ENCODE data around the gene PET100.
A peak's percentile ranks its signal among the peaks of the same experiment; 100 is the strongest.

PET100 gene

DNA sequence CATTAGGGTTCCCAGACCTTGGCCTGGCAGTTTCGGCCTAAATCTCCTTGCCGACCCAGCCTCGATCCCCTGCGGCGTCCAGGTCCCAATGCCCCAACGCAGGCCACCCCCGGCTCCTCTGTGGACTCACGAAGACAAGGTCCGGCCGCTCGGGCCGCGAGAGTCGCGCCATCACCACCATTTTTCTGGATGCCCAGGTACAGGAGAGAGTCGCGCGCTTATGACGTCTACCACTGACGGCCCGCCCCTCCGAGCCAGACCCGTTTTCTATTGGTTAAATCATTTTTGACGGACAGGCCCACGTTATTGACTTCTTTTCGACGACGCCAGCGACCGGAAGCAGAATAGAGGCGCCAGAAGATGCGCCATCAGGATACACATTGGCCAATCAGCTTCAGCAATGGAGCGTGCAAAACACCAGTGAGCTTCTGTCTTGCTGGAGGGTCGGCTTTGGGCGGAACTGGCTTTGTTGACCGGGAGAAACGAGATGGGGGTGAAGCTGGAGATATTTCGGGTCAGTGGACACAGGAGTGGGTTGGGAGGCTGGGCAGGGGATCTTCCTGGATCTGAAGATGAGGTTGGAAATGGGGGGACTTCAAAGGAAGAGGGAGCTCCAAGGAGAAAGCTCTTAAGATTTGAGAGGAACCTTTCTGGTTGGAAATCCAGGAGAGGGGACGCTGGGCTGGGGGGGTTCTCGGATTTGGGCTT, at the start of gene PET100, which contains the start of gene XAB2:
Gene PET100 (plus strand): TSS at position 447 of the 708 bp plus-strand sequence. CDS start 41 bp downstream, at position 488.
Gene XAB2 (minus strand): TSS at position 199 of the 708 bp plus-strand sequence. CDS start 18 bp downstream, at position 181.
- FAIRE-seq (no peak), DNase-seq (ENCODE audit: low spot score) (peak; percentile 95)

GRCh38 chr19:7582446-7582845, 47.1 kb upstream of the PET100 start:
- FAIRE-seq, result no peak

DNA sequence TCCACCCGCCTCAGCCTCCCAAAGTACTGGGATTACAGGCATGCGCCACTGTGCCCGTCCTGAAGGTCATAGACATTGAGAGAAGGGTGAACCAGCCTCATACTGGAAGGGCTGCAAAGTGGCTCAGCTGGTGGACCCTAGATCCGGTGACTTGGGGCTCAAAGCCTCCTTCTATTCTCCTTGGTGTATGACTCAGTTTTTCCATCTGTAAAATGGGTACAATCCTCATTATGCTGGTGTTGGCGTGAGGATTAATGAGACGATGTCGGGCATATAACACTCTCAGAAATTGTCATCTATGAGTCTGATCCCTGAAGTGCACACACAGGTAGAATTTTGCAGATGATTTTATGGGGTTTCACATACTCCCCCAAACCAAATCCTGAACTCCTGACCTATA, 39.8 kb upstream of the PET100 start:
- DNase-seq (ENCODE audit: low spot score) (no peak), FAIRE-seq (no peak)

More at GRCh38 chr19:7582446-7582845, 47.1 kb upstream of the PET100 start:
- no peak for DNase-seq (ENCODE audit: low spot score)

DNA sequence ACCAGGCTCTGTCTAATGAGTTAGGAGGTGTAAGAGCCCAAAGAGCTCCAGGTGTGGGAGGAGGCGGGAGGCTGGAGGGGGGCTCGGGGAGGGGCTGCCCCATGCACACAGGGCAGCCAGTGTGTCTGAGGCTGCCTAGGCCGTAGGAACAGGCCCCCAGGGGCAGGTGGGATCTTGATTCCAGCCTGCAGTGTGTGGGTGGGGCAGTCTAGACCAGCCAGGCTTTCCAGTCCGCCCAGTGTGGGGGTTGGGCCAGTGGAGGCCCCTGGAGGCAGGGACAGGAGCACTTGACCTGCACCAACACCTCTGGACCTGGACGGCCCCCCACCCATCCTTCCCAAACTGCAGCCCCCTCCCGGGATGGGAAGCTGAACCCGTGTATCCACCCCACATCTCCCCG, 39.3 kb upstream of the PET100 start:
- FAIRE-seq (no peak), DNase-seq (ENCODE audit: low spot score) (no peak)

GRCh38 chr19:7595466-7596133, 34.0 kb upstream of the PET100 start, which contains the start of gene CAMSAP3:
Gene CAMSAP3 (plus strand): TSS chr19:7595863. CDS start chr19:7596003, 140 bp downstream.
- DNase-seq (ENCODE audit: low spot score), result peak; percentile 74
- FAIRE-seq, result no peak

- DNase-seq (ENCODE audit: low spot score), result no peak
- FAIRE-seq, result no peak
Measured at GRCh38 chr19:7596211-7596937, 33.2 kb upstream of the PET100 start.

- DNase-seq (ENCODE audit: low spot score) (no peak), FAIRE-seq (no peak)
Measured at GRCh38 chr19:7597689-7598088, 31.9 kb upstream of the PET100 start.

- no peak for DNase-seq (ENCODE audit: low spot score)
- no peak for FAIRE-seq
Measured at GRCh38 chr19:7598180-7598579, 31.4 kb upstream of the PET100 start.

GRCh38 chr19:7600721-7601120, 28.9 kb upstream of the PET100 start:
- DNase-seq (ENCODE audit: low spot score), result no peak
- no peak for FAIRE-seq

DNA sequence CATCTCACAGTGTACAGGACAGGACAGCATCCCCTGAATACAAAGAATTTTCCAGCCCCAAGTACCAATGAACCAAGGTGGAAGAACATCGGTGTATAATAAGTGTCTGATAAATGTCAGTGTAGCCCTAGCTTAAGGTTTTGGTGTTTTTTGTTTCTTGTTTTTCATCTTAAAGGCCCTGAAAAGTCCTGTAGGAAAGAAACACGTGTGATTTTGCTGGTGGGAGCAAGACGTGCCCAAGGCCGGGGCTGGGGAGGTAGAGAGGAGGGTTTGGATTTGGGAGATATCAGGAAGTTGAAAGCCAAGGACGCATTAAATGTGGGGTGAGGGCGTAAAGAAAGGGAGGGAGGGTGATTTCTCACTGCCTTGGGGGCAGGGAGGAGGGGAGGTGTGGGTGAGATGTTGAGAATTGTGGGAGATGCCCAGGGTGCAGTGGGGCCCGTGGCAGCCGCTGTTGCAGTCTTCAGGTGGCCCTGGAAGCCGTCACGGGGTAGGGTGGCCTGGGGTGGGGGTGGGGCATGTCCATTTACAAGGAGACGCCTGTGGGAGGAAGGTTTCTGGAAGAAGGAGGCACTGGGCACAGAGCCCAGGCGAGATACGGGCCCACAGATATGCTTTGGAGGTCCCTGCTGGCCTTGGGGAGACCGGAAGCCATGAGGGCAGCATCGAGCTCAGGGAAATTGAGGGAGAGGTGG, 27.2 kb upstream of the PET100 start:
- DNase-seq (ENCODE audit: low spot score) (no peak), FAIRE-seq (no peak)

GRCh38 chr19:7602935-7603497, 26.6 kb upstream of the PET100 start:
- FAIRE-seq, result no peak
- DNase-seq (ENCODE audit: low spot score), result no peak

GRCh38 chr19:7603919-7604318, 25.7 kb upstream of the PET100 start:
- no peak for FAIRE-seq
- no peak for DNase-seq (ENCODE audit: low spot score)

DNA sequence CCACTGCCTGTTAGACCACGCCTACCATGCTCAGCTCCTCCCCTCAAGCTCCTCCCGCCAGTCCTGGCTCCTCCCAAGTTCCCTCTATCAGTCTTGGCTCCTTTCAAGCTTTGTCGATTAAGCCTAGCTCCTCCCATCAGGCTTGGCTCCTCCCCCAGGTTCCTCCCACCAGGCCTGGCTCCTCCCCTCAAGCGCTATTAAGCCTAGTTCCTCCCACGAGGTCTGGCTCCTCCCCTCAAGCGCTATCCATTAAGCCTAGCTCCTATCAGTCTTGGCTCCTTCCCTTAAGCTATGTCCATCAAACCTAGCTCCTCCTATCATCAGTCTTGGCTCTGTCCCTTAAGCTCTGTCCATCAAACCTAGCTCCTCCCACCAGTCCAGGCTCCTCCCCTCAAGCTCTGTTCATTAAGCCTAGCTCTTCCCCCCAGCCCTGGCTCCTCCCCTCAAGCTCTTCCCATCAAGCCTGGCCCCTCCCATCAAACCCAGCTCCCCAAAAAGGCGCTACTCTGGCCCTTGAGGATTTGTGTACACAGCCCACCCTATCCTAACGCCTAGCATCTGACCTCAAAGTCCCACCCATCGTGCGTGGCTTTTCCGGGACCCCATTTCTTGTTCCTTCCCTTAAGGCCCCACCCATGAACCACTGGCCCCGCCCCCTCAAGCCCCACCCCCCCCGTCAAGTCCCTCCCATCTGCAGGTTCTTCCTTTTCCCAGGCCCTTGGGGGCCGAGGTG, 23.9 kb upstream of the PET100 start:
- FAIRE-seq (no peak), DNase-seq (ENCODE audit: low spot score) (no peak)

DNA sequence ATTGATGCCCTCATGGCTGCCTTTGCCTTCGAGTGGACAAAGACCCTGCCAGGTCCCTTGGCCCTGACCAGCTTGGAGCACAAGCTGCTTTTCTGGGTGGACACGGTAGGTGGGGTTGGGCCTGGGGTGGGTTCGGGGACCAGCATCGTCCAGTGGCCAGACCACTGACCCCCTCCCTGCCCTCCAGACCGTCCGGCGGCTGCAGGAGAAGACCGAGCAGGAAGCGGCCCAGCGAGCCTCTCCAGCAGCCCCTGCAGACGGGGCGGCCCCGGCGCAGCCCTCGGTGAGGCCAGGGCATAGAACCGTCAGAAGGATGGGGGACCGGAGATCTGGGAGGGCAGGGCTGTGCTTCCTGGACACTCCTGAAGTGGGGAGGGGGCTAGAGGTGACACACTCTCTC, 23.3 kb upstream of the PET100 start:
- no peak for DNase-seq (ENCODE audit: low spot score)
- no peak for FAIRE-seq

DNA sequence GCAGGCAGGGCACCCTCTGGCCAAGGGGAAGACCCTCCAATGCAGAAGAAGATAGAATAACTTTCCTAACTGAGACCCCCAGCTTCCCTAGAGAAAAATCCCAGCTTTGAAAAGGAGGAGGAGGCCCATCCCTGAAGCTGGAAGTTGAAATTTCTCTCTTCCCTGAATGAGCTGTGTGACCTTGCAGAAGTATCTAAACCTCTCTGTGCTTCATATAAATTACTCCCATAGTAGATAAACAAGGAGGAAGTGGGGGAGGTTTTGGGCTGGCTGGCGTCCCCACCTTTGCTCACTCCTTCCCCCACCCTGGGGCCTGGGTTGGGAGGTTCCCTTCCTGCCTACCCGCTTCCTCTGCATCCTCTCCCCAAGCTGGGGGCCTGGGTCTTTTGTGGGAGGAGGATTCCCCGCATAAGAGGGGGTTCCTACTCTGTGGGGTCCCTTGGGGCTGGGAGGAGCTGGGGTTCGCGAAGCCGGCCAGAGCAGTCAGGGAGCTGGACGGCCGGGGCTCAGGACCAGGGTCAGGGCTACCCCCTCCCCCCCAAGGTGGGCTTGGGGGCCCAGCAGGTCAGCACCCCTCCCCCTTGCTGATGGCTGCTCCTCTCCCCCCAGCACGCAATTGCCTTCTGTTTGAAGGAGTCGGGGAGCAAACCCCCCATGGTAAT, 22.2 kb upstream of the PET100 start:
- no peak for DNase-seq (ENCODE audit: low spot score)
- no peak for FAIRE-seq

GRCh38 chr19:7607874-7608560, 21.6 kb upstream of the PET100 start:
- no peak for DNase-seq (ENCODE audit: low spot score)
- no peak for FAIRE-seq

GRCh38 chr19:7610491-7611240, 18.9 kb upstream of the PET100 start:
- FAIRE-seq (no peak), DNase-seq (ENCODE audit: low spot score) (no peak)

- FAIRE-seq (no peak), DNase-seq (ENCODE audit: low spot score) (no peak)
Measured at GRCh38 chr19:7611541-7612279, 17.9 kb upstream of the PET100 start.

Data from urothelium cell line (cell line).